HG02763 (cell line): ENCODE measurements around the gene SMG5.
"Not testable (repeated sequence)": the region's sequence is repeated elsewhere in the genome, so short reads cannot be mapped to it uniquely, and the experiment has no call there.

Experiments
- ATAC-seq: cut with Tn5 transposase; IDR thresholded peaks from one replicate; pipeline ENCODE4 v1.9.1; 2021; ENCODE audit warnings: mild to moderate bottlenecking, moderate library complexity; ENCODE audit not compliant: unreplicated experiment

Gene SMG5

GRCh38 chr1:156216361-156217086 is 66.1 kb downstream of the SMG5 start:
- not testable (repeated sequence) for ATAC-seq

GRCh38 chr1:156214024-156214748 is 68.4 kb downstream of the SMG5 start:
- ATAC-seq: no peak

GRCh38 chr1:156213644-156213966 is 69.0 kb downstream of the SMG5 start:
- no peak for ATAC-seq

GRCh38 chr1:156212833-156213643 is 69.6 kb downstream of the SMG5 start, which contains the start of gene PMF1:
Gene PMF1, plus strand, starts transcription at chr1:156213007. Its CDS starts 9 bp downstream, at chr1:156213016.
- ATAC-seq: peak; percentile 90

- no peak for ATAC-seq
Observed at GRCh38 chr1:156212130-156212529, 70.5 kb downstream of the SMG5 start.

- ATAC-seq: no peak
Observed at GRCh38 chr1:156211243-156211642, 71.4 kb downstream of the SMG5 start.

- no peak for ATAC-seq
Observed at GRCh38 chr1:156204686-156205085, 77.9 kb downstream of the SMG5 start.

GRCh38 chr1:156203331-156203730 is 79.3 kb downstream of the SMG5 start:
- ATAC-seq: no peak

GRCh38 chr1:156200044-156200443 is 82.6 kb downstream of the SMG5 start:
- no peak for ATAC-seq
